Right lobe of liver (tissue), 4 donors: ENCODE measurements around the gene DLG2.

ENCODE experiments used
- CTCF ChIP-seq, 4 donors: fragments of 200-600 bp in 3 of 4; fragments of 450-650 bp in 1 of 4; IDR thresholded peaks; one replicate each; pipeline versions ENCODE4 v1.5.1 to v1.8.0; 2016 to 2022; ENCODE audit warnings: antibody characterized with exemption in 4 of 4, mild to moderate bottlenecking in 2 of 4
- POLR2A ChIP-seq: fragments of 450-650 bp; IDR thresholded peaks from one replicate; pipeline ENCODE4 v1.6.1; 2017; ENCODE audit warnings: antibody characterized with exemption, mild to moderate bottlenecking
- donor health status: DM: no; HTN: no; CAD: no.
- donor health status: DM: no; HTN: no; CAD: no.
- donor health status: DM: no; HTN: yes; CAD: no.

GRCh38 chr11:85536438-85536837 is 90.7 kb downstream of the DLG2 start:
- TF ChIP-seq CTCF (IDR thresholded peaks at IDR 0.05) (no peak), POLR2A (no peak)
